GM21737 (cell line): ENCODE measurements around the gene IL1B.

Experiments
- ATAC-seq: cut with Tn5 transposase; IDR thresholded peaks from one replicate; pipeline ENCODE4 v1.9.1; 2021; ENCODE audit warnings: mild to moderate bottlenecking, moderate library complexity; ENCODE audit not compliant: unreplicated experiment

Gene IL1B

DNA sequence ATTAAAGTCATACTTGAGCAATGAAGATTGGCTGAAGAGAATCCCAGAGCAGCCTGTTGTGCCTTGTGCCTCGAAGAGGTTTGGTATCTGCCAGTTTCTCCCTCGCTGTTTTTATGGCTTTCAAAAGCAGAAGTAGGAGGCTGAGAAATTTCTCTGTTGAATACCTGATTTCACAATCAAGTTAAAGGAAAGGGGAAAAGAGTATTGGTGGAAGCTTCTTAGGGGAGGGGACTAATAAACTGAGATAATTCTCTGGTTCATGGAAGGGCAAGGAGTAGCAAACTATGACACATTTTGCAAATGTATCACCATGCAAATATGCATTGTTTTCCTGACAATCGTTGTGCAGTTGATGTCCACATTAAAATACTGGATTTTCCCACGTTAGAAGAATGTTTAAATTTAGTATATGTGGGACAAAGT lies at the start of gene IL1B:
TSS of gene IL1B (minus strand) at position 85 of the 423 bp plus-strand sequence. CDS start 550 bp downstream, outside the sequence.
- no peak for ATAC-seq

GRCh38 chr2:112886291-112886690 lies 49.7 kb upstream of the IL1B start:
- ATAC-seq = no peak

DNA sequence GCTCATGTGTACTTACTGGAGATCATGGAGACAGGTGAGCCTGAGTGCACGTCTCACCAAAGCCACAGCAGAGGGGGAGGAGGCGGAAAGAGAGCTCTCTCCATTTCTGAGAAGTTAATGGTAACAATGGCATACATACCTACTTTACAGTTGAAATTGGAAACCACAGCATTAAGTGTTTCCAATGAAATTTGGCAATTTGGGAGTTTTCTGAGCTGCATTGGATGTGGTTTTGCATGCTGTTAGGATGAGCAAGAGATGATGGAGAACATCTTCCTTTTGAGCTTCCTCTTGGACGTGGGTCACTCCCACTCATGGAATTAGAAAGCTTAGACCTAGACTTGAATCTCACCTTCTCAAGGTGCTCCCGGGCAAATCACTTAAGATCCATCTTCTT lies 48.9 kb upstream of the IL1B start:
- ATAC-seq = no peak

DNA sequence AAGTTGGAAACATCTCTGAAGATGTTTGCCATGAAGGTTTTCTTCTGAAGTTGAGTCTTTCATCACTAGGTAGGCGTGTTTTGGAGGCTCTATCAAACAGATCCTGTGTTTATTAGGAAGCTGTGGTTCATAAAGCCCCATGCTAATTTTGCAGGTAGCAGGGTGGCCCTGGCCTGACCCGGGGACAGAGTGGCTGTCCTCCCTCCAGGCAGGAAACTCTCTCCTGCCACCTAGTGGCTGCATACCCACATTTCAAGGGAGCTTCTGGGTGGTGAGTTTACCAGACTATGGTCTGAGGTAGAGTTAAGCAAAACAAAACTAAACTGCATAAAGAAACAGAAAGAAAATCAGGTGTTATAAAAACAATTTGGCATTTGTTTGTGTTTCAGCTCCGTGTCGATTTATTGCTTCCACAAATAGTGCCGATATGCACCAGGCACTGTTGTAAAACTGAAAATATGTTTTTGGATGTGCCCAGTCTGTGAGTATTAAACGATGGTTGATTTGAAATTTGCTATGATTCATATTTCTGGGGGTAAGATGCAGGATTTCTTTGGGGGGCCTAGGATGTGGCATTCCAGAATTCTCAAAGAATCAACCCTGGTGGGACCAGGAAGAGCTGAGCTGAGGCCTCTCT lies 48.4 kb upstream of the IL1B start:
- no peak for ATAC-seq

GRCh38 chr2:112883669-112884068 lies 47.1 kb upstream of the IL1B start:
- ATAC-seq = no peak

DNA sequence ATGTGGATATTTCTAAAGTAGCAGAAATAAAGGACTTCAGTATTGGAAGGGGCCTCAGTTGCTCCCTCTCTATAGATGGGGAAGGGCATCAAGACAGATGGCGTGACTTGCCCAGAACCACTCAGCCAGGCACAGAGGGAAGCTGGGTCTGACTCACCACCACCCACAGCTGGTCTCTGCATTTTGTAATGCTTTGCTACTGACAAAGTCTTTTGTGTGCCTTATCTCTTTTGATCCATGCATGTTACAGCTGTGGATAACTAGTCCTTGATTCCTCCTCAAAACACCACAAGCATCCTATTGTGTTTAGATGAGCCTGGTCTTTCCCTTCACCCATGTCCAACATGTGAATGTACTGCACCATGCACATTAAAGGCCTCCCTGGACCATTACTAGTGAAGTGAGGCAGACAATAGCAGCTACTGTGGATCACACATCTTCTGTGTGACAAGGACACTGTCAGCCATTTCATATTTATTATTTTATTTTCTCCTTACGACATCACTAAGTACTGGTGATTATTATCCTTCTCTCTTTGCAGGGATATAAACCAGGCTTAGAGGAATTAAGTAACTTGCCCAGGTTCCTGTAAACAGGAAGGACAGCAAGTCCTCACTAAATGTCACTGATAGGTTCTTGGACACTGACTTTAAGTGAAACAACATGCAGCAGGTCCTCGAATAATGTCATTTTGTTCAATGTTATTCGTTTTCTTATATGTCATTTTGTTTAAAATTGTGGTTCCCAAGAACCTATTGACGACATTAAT lies 44.8 kb upstream of the IL1B start:
- no peak for ATAC-seq

- ATAC-seq = no peak
These were observed 44.1 kb upstream of the IL1B start for GRCh38 chr2:112880696-112881095.

GRCh38 chr2:112880091-112880531 lies 43.5 kb upstream of the IL1B start:
- no peak for ATAC-seq

DNA sequence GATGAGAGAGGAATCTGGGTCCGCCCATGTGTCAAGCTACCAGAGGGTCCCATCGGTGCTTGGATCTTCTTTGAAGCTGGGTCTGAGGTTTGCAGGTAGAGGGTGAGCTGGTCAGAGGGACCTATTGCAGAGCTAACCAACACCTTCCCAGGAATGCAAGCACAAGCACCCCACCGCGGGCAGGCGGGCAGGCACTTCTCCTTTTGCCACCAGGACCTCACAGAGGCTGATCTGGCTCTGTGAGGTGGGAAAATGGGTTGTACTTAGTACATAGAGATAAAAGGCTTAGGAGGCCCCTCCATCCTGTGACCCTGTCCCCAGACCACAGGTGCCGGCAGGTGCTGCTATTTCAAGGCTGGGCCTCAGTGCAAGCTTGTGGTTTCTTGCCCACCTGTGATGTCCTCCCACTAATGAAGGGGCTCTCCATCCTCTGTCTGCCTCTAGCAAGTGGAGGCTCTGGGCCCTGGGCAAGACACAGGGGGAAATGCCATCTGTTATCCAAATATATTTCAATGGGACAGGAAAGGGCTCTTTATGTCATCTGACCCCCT lies 43.0 kb upstream of the IL1B start:
- ATAC-seq = no peak

DNA sequence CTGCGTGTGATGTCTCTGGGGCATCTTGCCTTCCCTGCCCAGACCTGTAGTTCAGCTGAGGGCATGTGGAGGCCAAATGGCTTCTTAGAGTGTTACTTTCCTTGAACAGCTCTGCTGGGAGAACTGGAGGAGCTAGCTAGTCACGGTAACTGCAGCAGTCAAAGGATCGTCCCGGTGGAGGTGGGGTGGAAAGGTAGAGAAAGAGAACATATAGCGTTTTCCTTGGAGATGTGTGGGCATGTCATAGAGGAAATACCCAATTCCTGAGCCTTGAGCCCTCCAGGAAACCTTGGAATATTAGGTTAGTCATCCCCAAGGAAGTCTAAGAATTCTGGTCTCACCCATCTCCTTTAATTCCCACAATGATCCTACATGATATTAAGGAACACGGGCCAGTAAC lies 40.8 kb upstream of the IL1B start:
- ATAC-seq = no peak

GRCh38 chr2:112876971-112877361 lies 40.4 kb upstream of the IL1B start:
- ATAC-seq = no peak

- no peak for ATAC-seq
These were observed 39.8 kb upstream of the IL1B start for GRCh38 chr2:112876257-112876970.

- ATAC-seq = no peak
These were observed 34.6 kb upstream of the IL1B start for GRCh38 chr2:112870841-112871835.

DNA sequence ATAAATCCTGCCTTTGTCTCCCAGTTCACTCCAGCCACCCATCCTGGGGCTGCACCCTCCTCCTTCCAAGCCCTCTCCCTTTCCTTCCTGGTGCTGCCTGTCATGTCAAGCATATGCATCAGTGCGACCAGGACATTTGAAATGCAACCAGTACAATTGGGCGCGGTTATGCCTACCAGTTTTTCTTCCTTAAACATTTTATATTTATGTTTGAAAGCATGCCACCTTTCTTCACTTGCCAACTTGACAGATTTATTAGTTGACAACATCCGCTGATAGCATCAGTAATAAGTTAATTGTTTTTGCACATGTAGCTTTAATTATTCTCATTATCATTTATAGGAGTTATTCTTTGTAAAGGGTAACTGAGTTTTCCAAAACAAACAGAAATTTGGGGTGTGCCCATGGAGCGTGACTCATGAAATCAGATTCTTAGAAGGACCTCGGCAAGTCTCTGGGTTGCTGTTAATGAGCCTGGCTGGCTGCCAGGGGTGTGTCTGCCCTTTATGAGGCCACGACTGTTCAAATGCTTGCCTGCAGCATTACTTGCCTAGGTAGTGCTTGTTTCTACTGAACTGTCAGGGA lies 32.8 kb upstream of the IL1B start:
- no peak for ATAC-seq

- no peak for ATAC-seq
These were observed 31.4 kb upstream of the IL1B start for GRCh38 chr2:112867701-112868631.

DNA sequence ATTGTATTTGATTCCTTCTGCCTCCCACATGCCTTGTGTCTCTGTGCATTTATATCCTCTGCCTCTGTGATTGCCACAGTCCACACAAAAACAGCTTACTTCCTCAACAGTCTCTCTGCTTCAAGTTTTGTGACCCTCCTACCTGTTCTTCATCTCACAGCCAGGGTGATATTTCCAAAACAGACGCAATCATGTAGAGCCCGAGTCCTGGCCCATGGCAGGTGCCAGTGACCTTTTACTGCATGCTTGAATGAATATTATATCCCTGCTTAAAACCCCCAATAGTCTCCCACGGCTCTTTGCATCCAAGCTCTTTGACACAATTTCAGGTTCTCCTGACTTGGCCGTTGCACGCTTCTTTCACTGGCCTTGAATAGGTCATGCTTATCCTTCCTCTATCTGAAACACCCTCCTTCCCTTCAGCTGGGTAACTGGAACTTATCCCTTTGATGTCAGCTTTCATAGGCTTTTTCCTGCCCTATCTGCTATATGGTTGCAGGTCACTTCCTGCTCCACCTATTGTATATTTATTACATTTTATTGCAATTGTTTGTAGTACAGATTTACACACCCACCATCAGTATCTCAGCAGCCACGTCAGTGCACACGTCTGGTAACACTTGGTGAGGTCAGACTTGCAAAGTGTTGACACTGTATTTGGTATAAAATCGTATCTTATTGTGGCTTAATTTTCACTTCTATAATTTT lies 29.7 kb upstream of the IL1B start:
- ATAC-seq = no peak

GRCh38 chr2:112864072-112864471 lies 27.5 kb upstream of the IL1B start:
- no peak for ATAC-seq
